DMS53 (cell line): ENCODE data around the gene OPA3.

Experiments used
- DNase-seq: peaks from one replicate; lab custom pipeline; 2025; lab: John Stamatoyannopoulos, UW

OPA3 gene

DNA sequence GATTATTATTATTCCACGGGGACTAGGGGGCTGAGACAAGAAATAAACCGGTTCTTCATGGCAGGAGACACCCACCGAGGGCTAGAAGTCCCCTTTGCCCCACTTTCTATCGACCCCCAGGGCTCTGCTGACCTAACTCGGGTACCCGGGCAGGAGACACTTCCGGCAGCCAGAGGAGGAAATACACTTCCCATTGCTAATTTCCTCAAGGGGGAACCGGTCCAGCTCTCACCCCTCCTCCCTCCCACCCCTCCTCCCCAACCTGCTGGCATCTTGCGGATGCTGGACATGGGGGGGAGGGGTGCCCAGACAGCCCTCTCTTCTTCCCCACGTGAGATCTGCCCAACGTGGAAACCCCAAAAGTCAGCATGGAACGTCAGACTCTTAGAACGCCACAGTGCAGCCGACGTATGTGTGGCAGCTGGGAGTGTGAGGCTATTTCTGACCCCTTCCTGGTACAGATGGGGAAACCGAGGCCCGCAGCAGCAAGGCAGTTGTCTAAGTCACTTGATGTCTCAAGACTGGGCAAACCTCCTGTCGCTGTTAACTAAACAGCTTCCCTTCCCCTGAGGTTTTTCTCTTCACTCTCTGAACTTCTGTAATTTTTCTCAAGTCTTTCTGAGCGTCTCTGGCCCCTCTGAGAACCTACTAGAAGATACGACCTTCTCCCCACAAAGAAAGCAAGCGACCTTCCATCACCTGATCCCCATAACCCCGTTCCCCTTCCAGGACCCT lies 13.8 kb upstream of the OPA3 start:
- peak; percentile 25 for DNase-seq

DNA sequence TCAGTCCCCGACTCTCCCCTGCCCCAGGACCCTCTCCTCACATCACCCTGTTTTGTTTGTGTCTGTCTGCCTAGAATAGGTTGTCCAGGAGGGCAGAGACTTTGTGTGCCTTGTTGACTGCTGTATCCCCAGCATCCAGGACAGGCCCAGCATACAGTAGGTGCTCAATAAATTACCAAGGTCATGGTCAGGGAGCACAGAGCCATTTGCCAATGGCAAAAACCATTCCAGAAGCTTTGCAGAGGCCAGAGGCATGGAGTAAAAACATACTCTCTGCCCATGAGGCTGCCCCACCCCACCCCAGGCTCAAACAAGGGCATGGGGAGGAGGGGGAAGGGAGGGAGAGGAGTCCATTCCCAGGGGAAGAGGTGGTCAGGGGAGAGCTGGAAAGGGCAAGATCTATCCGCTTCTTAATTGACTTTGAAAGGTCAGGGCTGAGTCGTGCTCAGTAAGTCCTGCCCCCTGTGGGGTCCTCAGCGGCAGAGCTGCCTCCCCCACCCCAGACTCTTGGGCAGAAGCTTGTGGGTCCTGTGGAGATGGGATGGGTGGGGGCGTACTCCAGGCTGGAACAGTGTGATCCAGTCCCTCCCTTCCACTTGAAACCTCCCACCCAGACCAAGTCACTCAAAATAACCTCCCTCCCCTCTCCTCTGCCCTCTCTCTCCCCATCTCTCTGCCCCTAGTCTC lies 13.0 kb upstream of the OPA3 start:
- DNase-seq = no peak

DNA sequence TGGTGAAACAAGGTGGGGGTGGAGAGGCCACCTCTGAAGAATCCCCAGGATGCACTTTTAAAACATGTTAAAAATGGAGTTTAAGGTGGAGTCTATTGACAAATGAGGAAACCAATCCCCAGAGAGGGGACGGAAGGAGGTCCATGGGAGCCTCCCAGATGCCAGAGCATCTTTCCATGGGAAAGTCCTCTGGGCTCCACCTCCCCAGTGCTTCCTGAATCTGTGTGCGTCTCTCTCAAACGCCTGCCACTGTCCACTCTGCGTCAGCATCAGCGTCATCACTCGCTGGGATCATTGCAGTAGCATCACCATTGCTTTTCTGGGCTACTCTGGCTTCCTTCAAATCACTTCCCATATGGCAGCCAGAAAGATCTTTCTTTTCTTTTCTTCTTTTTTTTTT lies 11.2 kb upstream of the OPA3 start:
- peak; percentile 46 for DNase-seq

DNA sequence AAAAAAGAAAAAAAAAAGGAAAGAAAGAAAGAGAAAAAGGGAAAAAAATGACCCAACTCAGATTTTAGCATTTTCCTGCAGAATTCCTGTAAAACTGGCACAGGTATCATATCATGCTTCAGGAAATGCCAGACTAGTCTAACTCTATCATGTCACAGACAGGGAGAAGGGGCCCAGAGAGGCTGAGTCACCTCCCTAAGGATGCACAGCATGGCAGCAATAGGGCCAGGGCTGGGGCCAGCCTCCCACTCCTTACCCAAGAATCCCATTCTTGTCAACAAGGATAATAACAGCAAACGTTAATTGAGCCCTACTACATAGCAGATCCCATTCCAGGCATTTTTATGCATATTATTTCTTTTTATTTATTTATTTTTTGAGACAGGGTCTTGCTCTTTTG lies 8.9 kb upstream of the OPA3 start:
- no peak for DNase-seq

DNA sequence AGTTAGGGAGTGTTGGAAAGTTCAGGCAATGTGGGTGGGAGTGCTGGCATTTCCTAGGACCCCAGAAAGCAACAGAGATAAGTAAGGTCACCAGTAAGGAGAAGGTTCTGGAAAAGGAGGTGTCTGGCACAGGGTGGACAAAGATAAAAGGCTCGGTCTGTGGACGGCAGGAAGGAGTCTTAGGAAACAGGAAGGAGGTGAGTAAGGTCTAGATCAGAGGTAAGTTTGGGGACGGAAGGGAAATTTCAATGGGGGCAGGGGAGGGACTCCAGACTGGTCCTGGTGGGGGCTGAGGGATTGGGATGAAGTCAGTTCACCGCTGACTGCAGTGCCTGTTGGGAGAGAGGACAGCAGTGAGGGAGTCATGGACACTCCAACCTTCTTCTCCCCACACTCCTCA lies 7.8 kb upstream of the OPA3 start:
- no peak for DNase-seq

DNA sequence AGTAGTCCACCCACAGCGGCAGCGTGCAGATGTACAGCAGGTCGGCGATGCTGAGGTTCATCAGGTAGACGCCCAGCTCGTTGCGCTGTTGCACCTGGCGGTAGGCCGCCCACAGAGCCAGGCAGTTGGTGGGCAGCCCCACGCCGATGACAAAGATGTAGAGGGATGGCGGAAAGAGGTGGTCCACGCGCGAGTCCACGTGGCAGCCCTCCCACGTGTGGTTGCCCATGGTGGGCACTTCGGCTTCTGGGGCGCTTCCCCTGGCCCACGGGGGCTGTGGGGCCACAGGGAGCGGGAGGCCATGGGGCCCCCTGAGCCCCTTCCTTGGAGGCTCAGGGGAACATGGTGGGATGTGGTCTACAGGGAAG lies 7.0 kb upstream of the OPA3 start:
- DNase-seq = no peak

DNA sequence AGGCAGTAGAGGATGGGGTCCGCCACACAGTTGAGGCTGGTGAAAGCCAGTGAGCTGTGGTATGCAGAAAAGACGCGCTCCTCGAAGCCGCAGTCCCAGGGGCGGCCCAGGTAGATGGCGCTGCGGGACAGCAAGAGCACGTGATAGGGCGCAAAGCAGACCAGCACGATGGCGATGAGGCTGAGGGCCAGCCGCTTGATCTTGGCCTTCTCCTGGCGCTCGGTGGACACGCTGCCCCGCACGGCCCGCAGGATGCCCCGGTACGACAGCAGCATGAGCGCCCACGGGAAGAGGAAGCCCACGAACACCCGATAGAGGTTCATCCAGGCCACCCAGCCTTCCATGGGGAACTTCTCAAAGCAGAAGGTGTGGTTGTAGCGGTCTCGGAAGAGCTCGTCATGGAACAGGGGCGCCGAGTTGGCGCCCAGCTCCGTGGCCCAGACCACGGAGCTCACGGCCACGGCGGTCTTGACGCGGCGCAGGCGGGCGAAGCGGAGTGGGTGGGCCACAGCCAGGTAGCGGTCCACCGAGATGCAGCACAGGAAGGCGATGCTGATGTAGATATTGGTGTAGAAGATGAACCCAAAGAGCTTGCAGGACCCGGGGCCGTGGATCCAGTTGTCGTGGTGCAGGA lies 6.5 kb upstream of the OPA3 start:
- peak; percentile 87 for DNase-seq

DNA sequence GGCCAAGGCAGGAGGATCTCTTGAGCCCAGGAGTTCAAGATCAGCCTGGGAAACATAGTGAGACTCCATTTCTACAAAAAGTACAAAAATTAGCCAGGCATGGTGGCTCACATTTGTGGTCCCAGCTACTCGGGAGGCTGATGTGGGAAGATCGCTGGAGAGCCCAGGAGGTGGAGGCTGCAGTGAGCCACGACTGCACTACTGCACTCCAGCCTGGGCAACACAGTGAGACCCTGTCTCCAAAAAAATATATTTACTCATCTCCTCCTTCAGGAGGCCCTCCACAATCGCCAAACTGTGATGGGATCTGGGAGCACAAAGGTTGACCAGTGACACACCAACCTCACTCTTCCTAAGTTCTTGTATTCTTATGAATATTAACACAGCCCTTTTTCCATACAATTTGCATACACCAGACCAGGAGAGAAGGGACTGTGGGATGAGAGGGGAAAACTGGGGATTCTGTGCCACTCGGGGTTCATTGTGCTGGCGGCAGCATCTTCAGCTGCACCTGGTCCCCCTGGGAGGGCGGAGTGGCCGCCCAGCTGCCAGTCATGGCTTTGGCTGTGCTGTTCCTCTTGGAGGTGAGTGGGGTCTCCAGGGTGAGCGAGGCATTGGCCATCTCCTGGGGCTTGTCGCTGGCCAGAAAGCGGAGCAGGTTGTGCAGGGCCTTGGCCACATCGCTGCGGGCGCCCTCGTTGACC lies 5.8 kb upstream of the OPA3 start:
- no peak for DNase-seq

DNA sequence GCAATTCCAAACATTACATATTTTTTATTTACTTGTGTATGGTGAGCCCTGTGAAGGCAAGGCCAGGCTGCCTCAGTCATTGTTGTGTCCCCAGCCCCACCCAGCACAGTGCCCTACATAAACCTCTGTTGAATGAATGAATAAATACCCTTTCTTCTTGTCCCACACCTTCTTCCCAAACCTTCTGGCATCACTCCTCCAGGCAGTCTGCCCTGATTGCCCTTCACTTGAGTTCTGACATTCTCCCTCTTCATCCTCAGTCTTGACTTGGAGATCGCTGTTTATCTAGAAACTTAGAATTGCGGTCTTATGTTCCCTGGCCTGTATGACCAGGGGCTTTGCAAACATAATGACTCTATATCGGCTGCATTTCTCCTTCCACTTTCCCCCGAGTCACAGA lies 5.2 kb upstream of the OPA3 start:
- DNase-seq = no peak

DNA sequence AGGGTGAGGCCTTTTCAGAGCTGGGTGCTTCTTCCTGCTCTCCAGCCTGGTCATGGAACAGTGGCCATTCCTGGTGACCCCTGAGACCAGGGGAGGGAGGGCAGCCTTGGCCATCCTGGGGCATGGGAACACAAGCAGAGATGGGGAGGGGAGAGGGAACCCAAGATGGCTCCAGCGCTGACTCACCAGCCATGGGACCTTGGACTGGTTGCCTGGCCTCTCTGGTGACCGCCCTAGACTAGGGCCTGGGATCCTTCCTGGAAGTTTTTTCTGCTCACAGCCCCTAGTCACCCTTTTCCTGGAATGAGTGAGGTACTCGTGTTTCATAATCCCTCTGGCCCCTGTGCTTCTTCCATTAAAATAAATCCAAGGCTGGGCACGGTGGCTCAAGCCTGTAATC lies 3.3 kb upstream of the OPA3 start:
- no peak for DNase-seq

DNA sequence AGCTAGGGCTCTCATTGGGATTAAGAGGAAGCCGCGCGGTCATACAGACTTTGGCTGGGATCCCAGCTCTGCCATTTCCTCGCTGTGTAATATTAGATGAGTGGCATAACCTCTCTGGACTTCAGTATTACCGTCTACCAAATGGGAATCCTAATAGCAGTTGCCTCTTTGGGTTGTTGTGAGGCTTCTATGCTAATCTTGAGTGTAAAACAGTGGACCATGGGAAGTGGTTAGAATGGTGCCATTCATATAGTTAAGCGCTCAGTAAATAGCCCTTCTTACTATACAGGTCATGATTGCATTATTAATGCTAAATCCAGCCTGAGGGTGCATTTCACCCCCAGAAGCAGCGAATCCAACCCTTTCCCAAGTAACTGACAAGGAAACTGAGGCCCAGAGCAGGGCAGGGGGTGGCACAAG lies 566 bp upstream of the OPA3 start:
- DNase-seq = no peak

DNA sequence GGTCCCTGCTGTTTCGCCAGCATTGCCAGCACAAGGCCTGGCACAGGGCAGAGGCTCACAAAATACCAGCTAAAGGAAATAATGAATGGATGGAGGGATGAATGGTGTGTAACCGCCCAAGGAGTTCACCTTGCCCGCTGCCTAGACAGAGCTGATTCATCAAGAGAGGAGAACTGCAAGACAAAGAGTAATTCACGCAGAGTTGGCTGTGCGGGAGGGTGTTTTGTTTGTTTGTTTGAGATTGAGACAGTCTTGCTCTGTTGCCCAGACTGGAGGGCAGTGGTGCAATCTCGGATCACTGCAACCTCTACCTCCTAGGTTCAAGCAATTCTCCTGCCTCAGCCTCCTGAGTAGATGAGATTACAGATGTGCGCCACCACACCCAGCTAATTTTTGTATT lies 3.0 kb downstream of the OPA3 start:
- no peak for DNase-seq

DNA sequence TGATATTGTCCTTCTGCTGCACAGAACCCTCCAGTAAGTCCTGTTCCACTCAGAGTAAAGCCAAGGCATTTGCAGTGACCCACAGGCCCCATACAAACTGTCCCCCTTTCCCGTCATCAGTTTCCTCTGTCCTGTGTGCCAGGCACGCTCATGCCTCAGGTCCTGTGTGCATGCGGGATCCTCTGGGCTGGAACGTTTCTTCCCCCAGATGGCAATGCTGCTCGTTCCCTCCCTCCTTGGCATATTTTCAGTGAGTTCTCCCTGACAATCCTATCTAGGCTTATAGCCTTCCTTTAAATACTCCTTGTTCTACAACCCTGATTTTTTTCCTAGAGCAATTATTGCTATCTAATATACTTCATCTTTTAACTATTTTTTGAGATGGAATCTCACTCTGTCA lies 5.7 kb downstream of the OPA3 start:
- no peak for DNase-seq

DNA sequence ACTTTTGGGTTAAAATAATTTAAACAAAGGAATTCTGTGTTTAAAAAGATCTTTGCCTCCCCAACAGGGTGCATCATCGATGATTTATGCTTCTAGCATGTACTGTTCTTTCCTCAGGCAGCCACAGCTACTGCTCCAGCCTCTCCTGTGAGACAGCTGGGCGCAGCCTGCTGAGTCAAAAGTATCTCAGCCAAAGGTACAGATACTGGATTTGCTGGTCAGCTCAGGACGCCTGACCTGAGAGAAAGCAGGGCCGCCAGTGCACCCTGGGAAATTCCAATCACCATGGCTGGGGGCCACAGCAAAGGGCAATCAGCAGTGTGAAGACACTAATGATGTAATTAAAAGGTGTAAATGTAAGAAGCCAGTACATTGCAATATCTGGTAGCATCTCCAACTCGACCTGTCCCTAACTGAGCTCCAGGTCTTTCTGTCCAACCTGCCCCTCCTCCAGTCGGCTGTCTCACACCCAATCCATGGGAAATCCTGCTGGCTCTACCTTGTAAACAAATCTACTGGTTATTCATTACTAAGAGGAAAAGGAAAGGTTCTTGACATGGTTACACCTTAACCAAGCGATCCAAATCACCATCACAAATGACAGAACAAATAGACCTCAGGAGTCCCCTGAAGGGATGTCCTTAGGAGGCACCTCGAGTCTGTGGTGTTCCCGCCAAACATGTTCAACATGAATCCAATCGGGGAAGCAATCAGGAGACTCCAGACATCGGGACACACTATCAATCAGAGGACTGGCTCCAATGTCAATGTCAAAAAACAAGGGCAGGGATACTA lies 7.3 kb downstream of the OPA3 start:
- peak; percentile 52 for DNase-seq

DNA sequence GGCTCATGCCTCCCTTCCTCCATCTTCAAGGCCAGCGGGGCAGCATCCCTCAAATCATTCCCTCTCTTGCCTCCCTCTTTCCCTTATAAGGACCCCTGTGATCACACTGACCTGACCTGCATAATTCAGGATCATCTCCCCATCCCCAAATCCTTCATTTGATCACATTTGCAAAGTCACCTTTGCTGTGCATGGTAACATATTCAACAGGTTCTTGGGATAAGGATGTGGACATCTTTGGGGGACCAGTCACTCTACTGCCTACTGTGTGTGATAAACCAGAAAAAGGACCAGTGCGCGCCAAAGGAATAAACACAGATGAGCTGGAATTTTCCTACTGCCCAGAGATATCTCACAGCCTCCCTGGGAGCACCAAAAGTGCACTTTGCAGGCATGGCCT lies 7.9 kb downstream of the OPA3 start:
- no peak for DNase-seq

DNA sequence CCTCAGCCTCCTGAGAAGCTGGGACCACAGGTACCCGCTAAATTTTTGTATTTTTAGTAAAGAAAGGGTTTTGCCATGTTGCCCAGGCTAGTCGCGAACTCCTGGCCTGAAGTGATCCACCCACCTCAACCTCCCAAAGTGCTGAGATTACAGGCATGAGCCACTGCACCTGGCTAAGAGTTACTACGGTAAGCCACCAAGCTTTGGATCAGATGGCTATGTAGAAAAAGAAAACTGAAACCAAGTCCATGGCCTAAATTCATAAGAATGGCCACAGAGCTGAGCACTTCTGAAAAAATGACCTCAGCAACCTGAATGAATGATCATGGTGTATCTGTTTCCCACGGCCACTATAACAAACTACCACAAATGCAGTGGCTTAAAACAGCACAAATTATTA lies 9.4 kb downstream of the OPA3 start:
- DNase-seq = no peak

DNA sequence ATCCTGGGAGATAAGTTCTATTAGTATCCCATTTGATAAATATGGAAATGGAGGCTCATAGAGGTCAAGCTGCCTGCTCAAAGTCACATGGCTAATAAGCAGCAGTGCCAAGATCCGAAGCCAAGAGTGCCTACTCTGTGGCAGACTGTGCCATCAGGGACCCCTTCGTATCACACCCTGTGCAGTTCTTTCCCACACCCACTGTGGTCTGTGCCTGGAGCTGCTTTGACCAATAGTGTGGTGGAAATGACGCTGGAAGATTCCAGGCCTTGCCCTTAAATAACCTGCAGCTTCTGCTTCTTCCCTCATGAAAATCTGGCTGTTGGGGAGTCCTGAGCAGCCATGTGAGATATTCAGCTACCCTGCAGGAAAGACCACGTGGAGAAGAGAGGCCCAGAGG lies 10.1 kb downstream of the OPA3 start:
- DNase-seq = no peak

DNA sequence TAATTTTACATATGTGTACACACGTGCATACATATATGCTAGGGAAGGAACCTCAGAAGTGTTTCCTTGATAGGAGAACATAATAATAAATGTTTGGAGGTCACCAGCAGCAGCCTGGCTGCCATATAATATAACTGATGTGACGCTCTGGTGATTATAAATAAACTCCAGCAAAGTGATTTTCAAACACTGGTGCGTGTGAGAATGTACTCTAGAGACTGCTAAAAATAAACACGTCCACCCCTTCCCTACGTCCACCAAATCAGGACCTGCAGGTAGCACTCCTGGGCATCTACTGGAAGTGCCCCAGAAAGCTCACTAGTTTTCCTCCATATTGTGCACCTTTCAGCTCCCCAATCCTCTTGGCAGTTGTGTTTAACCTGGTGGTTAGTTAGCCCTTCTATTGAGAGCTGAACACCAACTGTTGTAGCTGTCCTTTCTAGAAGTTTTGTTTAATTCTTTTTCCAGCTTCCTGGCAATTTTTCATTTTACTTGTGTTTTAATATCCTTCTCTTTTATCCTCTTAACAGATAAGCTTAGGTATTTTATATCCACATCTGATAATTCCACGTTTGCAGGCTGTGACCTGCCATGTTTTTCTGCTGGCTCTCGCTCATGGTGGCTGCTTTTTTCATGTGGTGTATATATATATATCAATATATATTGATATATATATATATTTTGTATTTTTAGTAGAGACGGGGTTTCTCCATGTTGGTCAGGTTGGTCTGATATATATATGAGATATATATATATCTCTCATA lies 13.0 kb downstream of the OPA3 start:
- DNase-seq = no peak

DNA sequence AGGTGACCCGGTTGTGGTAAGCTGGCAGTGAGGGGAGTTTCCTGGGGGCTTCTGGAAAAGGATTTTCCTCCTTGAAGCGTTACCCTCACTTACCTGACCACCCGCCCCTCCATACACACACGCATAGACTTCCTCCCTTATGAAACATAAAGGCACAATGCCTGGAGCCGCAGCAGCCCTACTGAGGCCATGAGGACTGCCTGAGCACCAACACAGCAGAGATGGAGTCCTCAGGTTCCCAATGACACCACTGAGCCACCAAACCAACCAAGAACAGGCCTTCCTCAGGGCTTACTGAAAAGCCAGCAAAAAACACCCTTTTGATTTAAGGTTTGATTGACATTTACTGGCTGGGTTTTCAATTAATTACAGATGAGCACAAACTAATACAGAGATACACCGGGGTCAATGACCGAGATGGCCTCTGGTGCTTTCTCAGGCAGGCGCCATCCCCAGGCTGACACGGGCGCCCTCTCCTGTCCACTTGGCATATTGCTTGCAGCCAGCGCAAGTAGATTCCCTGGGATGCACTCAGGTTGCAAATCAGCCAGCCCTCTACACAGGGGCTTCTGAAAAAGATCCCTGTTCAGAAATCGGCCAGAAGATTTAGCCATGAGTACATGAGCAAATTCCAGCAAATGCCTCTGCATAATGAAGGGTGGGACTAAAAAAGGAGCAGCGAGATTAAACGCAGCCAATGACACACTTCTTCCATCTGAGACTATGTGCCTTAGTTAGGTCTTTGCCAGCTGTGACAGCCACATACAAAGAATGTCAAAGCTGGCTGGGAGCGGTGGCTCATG lies 14.8 kb downstream of the OPA3 start:
- DNase-seq = peak; percentile 37

DNA sequence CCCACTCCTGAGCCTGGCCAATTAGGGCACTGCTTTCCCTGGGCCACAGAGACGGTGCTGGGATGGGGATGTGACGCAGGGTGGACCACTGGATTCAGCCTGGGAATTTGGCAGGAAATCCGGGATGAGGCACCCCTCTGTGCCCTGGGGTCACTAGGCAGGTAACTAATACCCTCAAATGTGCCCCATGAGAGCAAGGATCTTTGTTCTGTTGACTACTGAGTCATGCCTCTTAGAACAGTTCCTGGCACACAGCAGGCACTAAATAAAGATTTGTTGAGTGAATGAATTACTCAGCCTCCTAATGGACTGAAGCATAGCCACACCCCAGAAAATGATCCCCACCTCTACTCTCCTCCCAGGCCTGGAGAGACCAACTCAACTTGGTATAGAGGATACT lies 15.9 kb downstream of the OPA3 start:
- DNase-seq = no peak

DNA sequence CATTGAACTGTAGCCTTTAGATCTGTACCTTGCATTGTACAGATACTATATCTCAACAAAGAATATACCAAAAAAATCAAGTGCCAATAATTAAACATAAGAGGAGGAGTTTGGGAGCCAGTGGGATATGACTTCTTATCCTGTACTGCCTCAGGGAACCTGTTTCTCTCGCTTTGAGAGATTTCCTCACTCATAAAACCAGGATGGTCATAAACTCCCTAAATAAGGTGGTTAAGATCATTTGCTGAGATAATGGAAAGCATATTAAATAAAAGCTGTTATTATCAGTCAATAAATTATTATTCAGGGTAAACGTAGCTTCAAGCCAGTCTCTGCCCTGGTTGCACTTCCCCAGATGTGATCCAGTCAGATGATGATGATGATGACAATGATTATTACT lies 17.0 kb downstream of the OPA3 start:
- DNase-seq = no peak
